HG02759 (cell line): ENCODE results near the gene GOLT1A.
"Not testable (repeated sequence)": the region's sequence is repeated elsewhere in the genome, so short reads cannot be mapped to it uniquely, and the experiment has no call there.

Experiments used
- ATAC-seq: cut with Tn5 transposase; IDR thresholded peaks from one replicate; pipeline ENCODE4 v1.9.1; 2021; ENCODE audit warnings: mild to moderate bottlenecking, moderate library complexity; ENCODE audit not compliant: unreplicated experiment

GOLT1A gene

GRCh38 chr1:204249736-204250427, 36.1 kb upstream of the GOLT1A start:
- ATAC-seq = no peak

- ATAC-seq = no peak
Observed at GRCh38 chr1:204248954-204249353, 35.2 kb upstream of the GOLT1A start.

GRCh38 chr1:204246876-204247275, 33.1 kb upstream of the GOLT1A start:
- no peak for ATAC-seq

- ATAC-seq = no peak
Observed at GRCh38 chr1:204242920-204243319, 29.1 kb upstream of the GOLT1A start.

GRCh38 chr1:204241914-204242313, 28.1 kb upstream of the GOLT1A start:
- ATAC-seq = no peak

GRCh38 chr1:204241050-204241449, 27.3 kb upstream of the GOLT1A start:
- ATAC-seq = no peak

GRCh38 chr1:204240233-204240632, 26.4 kb upstream of the GOLT1A start:
- no peak for ATAC-seq

- not testable (repeated sequence) for ATAC-seq
Observed at GRCh38 chr1:204239401-204239800, 25.6 kb upstream of the GOLT1A start.

GRCh38 chr1:204238520-204238919, 24.7 kb upstream of the GOLT1A start:
- ATAC-seq = not testable (repeated sequence)

GRCh38 chr1:204237515-204237914, 23.7 kb upstream of the GOLT1A start:
- not testable (repeated sequence) for ATAC-seq

- no peak for ATAC-seq
Observed at GRCh38 chr1:204232526-204232925, 18.7 kb upstream of the GOLT1A start.

- no peak for ATAC-seq
Observed at GRCh38 chr1:204230211-204230610, 16.4 kb upstream of the GOLT1A start.

GRCh38 chr1:204228896-204229295, 15.1 kb upstream of the GOLT1A start:
- ATAC-seq = no peak

- no peak for ATAC-seq
Observed at GRCh38 chr1:204227996-204228785, 14.4 kb upstream of the GOLT1A start.

GRCh38 chr1:204227351-204227750, 13.6 kb upstream of the GOLT1A start:
- ATAC-seq = no peak

GRCh38 chr1:204225841-204226735, 12.3 kb upstream of the GOLT1A start:
- no peak for ATAC-seq

- ATAC-seq = no peak
Observed at GRCh38 chr1:204224655-204225054, 10.9 kb upstream of the GOLT1A start.

GRCh38 chr1:204223129-204223860, 9.5 kb upstream of the GOLT1A start:
- no peak for ATAC-seq

- no peak for ATAC-seq
Observed at GRCh38 chr1:204222764-204223055, 8.9 kb upstream of the GOLT1A start.

- no peak for ATAC-seq
Observed at GRCh38 chr1:204222006-204222763, 8.4 kb upstream of the GOLT1A start.
